ENCODE data around the gene TSEN34.
A peak's percentile ranks its signal among the peaks of the same experiment; 100 is the strongest.

The TSEN34 gene

DNA sequence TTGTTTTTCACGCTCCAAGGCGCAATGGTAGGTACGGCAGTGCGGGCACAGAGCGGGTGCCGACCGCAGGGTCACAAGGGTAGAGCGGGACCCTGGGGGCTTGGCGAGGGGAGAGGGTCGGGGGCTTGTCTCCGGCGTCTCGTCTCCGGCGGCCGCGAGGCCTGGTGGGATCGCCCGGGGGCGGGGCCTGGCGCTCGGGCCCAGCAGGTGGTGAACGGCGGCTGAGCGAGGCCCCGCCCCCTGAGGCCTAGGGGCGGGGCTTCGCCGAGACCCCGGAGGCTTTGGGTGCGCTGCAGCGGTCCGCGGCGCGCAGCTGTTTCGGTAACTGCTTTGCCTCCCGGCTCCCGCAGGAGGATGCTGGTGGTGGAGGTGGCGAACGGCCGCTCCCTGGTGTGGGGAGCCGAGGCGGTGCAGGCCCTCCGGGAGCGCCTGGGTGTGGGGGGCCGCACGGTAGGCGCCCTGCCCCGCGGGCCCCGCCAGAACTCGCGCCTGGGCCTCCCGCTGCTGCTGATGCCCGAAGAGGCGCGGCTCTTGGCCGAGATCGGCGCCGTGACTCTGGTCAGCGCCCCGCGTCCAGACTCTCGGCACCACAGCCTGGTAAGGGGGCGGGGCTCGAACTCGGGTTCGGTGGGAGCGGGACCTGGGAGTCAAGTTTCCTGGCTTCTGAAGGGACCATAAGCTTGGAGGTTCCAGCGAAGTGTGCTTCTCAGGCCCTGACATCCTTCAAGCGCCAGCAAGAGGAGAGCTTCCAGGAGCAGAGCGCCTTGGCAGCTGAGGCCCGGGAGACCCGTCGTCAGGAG, at the start of gene TSEN34:
TSEN34 (plus strand) TSS at position 298 of the 800 bp plus-strand sequence; CDS start at position 355, 57 bp downstream.
- peak; percentile 82 for DNase-seq

GRCh38 chr19:54141356-54141755, 49.8 kb upstream of the TSEN34 start:
- no peak for DNase-seq

GRCh38 chr19:54142166-54142780, 48.8 kb upstream of the TSEN34 start:
- DNase-seq: no peak

- no peak for DNase-seq
These were observed 45.5 kb upstream of the TSEN34 start for GRCh38 chr19:54145541-54146158.

DNA sequence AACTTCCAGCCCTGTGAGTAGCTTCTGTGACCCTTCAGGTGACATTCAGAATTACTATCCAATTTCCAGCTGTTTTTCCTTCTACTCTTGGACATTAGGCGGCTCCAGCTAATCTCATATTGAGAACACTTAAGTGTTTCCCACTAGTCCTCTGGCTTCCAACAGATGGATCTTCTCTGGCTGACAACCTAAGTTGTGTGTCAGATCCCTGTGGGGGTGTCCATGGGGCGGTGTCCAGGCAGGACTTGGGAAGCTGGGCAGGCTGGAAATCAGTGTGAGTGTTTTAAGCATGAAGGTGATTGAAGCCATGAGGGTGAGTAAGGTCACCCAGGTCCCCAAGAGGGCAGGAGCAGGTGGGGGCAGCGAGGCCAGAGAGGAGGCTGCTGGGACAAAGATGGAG, 43.4 kb upstream of the TSEN34 start:
- no peak for DNase-seq

DNA sequence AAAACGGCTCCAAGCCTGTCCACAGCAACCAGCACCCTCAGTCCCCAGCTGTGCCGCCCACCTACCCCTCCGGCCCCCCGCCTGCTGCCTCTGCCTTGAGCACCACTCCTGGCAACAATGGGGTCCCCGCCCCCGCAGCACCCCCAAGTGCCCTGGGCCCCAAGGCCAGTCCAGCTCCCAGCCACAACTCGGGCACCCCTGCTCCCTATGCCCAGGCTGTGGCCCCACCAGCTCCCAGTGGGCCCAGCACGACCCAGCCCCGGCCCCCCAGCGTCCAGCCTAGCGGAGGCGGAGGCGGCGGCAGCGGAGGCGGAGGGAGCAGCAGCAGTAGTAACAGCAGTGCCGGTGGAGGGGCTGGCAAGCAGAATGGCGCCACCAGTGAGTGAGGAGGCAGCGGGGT, 43.0 kb upstream of the TSEN34 start:
- DNase-seq: no peak

DNA sequence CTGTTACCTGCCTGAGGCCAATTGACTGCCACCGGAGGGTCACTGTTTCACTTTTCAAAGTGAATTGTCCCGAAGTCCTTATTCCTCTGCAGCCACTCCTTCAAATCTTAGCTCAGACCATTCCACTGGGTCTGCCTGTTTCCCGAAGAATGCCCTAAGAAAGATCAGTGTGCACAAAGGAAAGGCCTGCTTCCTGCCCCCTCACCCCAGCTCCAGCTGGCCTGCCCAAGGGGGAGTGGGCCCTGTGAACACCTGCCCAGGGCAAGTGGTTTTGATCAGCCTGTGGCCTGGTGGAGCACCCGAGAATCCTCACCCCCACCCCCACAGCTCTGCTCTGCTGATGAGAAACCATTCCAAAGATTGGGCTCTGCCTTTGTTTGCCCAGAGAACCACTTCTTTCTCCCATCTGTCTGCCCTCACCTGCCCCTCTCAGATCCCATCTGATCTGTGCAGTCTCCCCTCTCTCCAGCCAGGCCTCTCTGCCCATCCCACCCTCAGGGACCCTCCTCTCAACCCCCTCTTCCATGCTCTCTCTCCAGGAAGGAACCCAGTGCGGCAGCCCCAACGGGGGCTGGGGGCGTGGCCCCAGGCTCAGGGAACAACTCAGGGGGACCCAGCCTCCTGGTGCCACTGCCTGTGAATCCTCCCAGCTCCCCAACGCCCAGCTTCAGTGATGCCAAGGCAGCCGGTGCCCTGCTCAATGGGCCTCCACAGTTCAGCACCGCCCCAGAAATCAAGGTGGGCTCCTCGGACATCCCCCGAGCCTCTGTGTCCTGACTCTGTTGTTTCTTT, 41.9 kb upstream of the TSEN34 start:
- no peak for DNase-seq

- DNase-seq: no peak
These were observed 39.6 kb upstream of the TSEN34 start for GRCh38 chr19:54151362-54152035.

DNA sequence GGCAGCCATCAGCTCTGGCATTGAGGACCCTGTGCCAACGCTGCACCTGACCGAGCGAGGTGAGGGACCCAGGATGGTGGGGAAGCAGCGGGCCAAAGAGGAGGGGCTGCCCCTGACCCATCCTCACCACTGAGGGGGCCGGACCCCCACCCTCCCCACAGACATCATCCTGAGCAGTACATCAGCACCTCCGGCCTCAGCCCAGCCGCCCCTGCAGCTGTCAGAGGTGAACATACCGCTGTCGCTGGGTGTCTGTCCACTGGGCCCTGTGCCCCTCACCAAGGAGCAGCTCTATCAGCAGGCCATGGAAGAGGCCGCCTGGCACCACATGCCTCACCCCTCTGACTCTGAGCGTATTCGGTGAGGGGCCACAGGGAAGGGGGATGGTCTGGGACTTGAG, 38.8 kb upstream of the TSEN34 start:
- no peak for DNase-seq

DNA sequence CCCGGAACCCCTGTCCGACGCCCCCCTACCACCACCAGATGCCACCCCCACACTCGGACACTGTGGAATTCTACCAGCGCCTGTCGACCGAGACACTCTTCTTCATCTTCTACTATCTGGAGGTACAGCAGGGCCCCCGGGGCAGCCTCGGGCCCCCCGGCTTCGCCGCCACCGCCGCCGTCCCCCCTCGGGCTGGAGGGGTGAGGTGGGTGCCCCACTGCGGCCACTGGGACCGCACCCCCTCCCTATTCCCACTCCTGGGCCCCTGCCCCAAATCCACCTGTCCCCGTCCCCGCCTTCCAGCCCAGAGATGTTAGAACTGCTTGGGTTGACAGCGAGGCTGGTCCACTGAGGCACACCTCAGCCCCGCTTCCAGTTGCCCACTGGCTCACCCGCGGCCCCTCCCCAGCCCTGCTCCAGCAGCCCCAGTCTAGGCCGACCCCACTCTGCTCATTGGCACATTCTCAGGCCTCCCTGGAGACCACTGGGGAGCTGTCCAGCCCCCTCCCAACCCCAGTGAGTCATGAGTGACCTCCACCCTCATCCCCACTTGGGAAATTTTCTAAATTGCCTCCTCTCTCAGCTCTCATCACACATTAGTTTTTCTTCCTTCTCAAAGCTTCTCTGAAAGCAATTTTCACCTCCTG, 38.1 kb upstream of the TSEN34 start:
- no peak for DNase-seq

- DNase-seq: no peak
These were observed 37.3 kb upstream of the TSEN34 start for GRCh38 chr19:54153731-54154326.

DNA sequence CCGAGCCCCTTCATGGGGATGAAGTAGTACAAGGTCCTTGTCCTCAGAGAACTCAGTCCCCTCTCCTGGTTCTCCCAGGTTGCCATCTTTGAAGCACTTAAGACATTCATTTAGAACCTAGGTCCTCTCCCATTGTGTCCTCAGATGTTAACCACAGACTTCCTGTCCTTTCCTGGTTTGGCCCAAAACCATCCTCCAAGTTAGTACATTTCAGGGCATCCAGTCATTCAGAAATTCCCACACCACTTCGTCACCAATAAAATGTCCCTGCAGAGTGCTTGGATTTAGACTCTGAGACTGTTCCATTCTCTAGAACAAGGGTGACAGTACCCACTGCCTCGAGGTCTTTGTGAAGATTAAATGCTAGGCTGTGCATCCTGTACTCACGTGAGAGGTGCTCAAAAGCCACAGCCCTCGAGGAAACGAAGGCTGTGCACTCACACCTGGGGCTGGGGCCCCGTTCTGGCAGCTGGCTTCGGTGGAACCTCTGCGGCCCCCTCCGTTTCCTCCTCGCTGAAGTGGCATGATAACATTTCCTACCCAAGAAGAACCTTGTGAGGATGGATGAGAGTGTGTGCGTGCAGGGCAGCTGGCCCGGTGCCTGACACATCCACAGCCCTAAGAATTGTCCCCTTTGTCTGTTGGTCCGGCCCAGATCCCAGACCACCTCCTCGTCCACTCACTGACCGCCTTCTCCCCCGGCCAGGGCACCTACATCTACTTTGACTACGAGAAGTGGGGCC, 36.3 kb upstream of the TSEN34 start:
- no peak for DNase-seq

GRCh38 chr19:54155694-54156093, 35.4 kb upstream of the TSEN34 start:
- no peak for DNase-seq

DNA sequence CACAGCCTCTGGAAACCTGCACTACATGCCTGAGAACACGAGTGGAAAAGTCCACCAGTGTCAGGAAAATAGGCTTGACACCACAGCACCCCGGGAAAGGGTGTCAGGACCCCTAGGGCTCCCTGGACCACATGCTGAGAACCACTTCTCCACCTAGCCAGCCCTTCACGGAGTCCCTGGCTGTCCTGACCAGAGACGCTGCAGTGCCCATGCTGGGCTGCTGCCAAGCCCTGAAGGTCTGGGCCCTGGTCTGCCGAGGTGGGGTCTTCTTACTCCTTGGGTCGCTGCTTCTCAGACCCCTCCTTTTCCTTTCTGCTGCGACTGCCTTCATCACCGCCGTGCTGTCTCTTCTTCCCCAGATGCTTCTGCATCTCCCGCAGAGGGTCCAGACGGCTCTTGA, 34.6 kb upstream of the TSEN34 start:
- DNase-seq: no peak

DNA sequence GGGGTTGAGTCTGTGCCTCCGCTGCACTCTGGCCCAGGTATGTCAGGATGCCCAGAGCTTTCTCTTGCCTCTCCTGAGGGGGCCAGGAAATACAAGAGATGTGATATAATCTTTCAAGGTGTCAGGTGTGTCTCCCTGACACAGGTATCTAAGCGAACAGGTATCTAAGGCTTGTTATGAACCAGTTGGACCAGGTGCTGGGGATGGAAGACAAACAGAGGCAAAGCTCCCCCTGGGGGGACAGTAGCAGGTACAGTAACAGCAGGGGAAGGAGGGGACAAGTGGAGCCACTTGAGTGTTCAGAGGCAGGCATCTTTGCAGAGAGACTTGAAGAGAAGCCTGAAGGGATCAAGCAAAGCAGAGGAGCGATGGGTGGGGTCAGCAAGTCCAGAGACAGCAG, 34.2 kb upstream of the TSEN34 start:
- DNase-seq: no peak

GRCh38 chr19:54158812-54159351, 32.2 kb upstream of the TSEN34 start:
- DNase-seq: no peak

GRCh38 chr19:54159352-54160181, 31.5 kb upstream of the TSEN34 start, which contains the start of gene LENG1:
TSS of gene LENG1 (minus strand) at chr19:54159721. CDS start at chr19:54159695, 26 bp downstream.
- peak; percentile 100 for DNase-seq

GRCh38 chr19:54160182-54160811, 30.8 kb upstream of the TSEN34 start:
- DNase-seq: no peak

DNA sequence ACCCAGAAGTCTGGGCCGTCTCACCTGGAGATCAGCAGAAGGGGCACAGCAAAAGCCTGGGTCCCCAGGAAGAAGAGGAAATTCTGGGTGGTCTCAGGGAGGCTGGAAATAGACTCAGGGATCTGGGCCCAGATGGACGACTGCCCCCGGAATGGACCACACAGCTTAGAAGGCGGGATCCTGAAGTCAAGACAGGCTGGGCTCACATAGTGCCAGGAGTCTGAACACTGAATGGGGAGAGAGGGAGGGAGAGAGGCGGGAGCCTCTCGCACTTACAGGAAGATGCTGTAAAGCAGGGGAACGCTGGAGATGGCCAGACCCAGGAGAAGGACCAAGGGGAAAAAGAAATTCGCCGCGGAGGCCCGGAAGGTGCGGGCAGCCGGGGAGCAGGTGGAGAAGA, 30.3 kb upstream of the TSEN34 start:
- DNase-seq: no peak
